Measurements from ENCODE around the gene INO80C. TPM values are rescaled to one million over a fixed set of nuclear protein-coding genes. Genes with fewer than 3 reads are reported as not detected.

The INO80C gene
- total RNA-seq, 5 donors from 2014 or later (not counting 1 experiment from before 2014, with no cell fraction given), result 19.3 to 29.5 (median 23.1) TPM

GRCh38 chr18:35526495-35527059 lies 28.8 kb upstream of the INO80C start:
- Mint-ChIP-seq H3K4me3 (no peak overlapping the region), H3K27me3 (peaks cover 30 to 49% of the 10 kb centered on the region in 2 donors), H3K36me3 (no peaks in the 10 kb centered on the region), H3K9me3 (peaks cover 6 to 15% (median 9%) of the 10 kb centered on the region in 3 donors), H3K4me1 (peaks cover 8 to 12% (median 9%) of the 10 kb centered on the region in 3 donors), H3K27ac (no peak overlapping the region)
- Histone ChIP-seq H3K4me3 (ENCODE audit: control insufficient read depth in 1 of 2, extremely low read depth in 1 of 2, low read length in 1 of 2) (no peak overlapping the region), H3K9me3 (no peaks in the 10 kb centered on the region), H3K27ac (ENCODE audit: low read length) (no peak overlapping the region), H3K36me3 (ENCODE audit: control insufficient read depth in 2 of 2, extremely low read depth in 1 of 2, insufficient read depth in 1 of 2, low read length in 1 of 2) (no peaks in the 10 kb centered on the region), H3K4me1 (ENCODE audit: control insufficient read depth in 1 of 2, extremely low read depth in 1 of 2, insufficient read depth in 2 of 2, low read length in 2 of 2) (peaks cover 0 to 10% of the 10 kb centered on the region in 2 experiments), H3K27me3 (replicated peaks in 1 of 2; ENCODE audit: control insufficient read depth in 2 of 2, extremely low read depth in 1 of 2, insufficient read depth in 2 of 2, low read length in 1 of 2) (peaks cover 0 to 5% of the 10 kb centered on the region in 2 experiments)
- ChIA-PET POLR2A (no interaction called here), CTCF (interaction anchor here in 1 of 2 donors (0.6 kb wide), 1 partner anchor 86 kb away, joined by 5 read pairs; no protein-coding TSS in a partner anchor)
- no peak for ATAC-seq (replicated peaks in 1 of 4)
- WGBS (ENCODE audit: insufficient coverage), result no CpG with 5 or more reads among the region's 5 CpGs
- no peak for DNase-seq

GRCh38 chr18:35525795-35526494 lies 28.2 kb upstream of the INO80C start:
- CTCF ChIA-PET, result interaction anchor here in 1 of 2 donors (0.6 kb wide), 1 partner anchor 1229 kb away, joined by 3 read pairs; no protein-coding TSS in a partner anchor
- no peaks in the 10 kb centered on the region for H3K36me3 Mint-ChIP-seq
- DNase-seq, result peak in 1 of 35 experiments; percentile 26
- Histone ChIP-seq H3K36me3 (ENCODE audit: control insufficient read depth in 2 of 2, extremely low read depth in 1 of 2, insufficient read depth in 1 of 2, low read length in 1 of 2) (no peaks in the 10 kb centered on the region), H3K27ac (ENCODE audit: low read length) (no peak overlapping the region), H3K27me3 (replicated peaks in 1 of 2; ENCODE audit: control insufficient read depth in 2 of 2, extremely low read depth in 1 of 2, insufficient read depth in 2 of 2, low read length in 1 of 2) (peaks cover 0 to 5% of the 10 kb centered on the region in 2 experiments), H3K9me3 (no peaks in the 10 kb centered on the region), H3K4me1 (ENCODE audit: control insufficient read depth in 1 of 2, extremely low read depth in 1 of 2, insufficient read depth in 2 of 2, low read length in 2 of 2) (peaks cover 0 to 10% of the 10 kb centered on the region in 2 experiments), H3K4me3 (ENCODE audit: control insufficient read depth in 1 of 2, extremely low read depth in 1 of 2, low read length in 1 of 2) (no peak overlapping the region)
- H3K4me1 Mint-ChIP-seq, result peaks cover 8 to 12% (median 9%) of the 10 kb centered on the region in 3 donors
- no peak overlapping the region for H3K27ac Mint-ChIP-seq
- peaks cover 29 to 48% of the 10 kb centered on the region in 2 donors for H3K27me3 Mint-ChIP-seq
- peaks cover 5 to 11% (median 5%) of the 10 kb centered on the region in 3 donors for H3K9me3 Mint-ChIP-seq
- H3K4me3 Mint-ChIP-seq, result no peak overlapping the region
- POLR2A ChIA-PET, result no interaction called here
- no peak for ATAC-seq (replicated peaks in 1 of 4)
- 3% methylated on average over 4 of the region's 9 CpGs for WGBS (ENCODE audit: insufficient coverage)

GRCh38 chr18:35524226-35524625 lies 26.5 kb upstream of the INO80C start:
- peaks cover 0 to 10% of the 10 kb centered on the region in 2 experiments for H3K4me1 ChIP-seq (ENCODE audit: control insufficient read depth in 1 of 2, extremely low read depth in 1 of 2, insufficient read depth in 2 of 2, low read length in 2 of 2)
- peaks cover 0 to 5% of the 10 kb centered on the region in 2 experiments for H3K27me3 ChIP-seq (replicated peaks in 1 of 2; ENCODE audit: control insufficient read depth in 2 of 2, extremely low read depth in 1 of 2, insufficient read depth in 2 of 2, low read length in 1 of 2)
- no peak for ATAC-seq (replicated peaks in 1 of 4)
- H3K4me3 Mint-ChIP-seq, result no peak overlapping the region
- ChIA-PET POLR2A (no interaction called here), CTCF (no interaction called here)
- no peak for DNase-seq
- no peaks in the 10 kb centered on the region for H3K36me3 Mint-ChIP-seq
- H3K36me3 ChIP-seq (ENCODE audit: control insufficient read depth in 2 of 2, extremely low read depth in 1 of 2, insufficient read depth in 1 of 2, low read length in 1 of 2), result no peaks in the 10 kb centered on the region
- no peak overlapping the region for H3K4me3 ChIP-seq (ENCODE audit: control insufficient read depth in 1 of 2, extremely low read depth in 1 of 2, low read length in 1 of 2)
- 97% methylated on average over 3 of the region's 5 CpGs for WGBS (ENCODE audit: insufficient coverage)
- H3K27ac ChIP-seq (ENCODE audit: low read length), result no peak overlapping the region
- peaks cover 24 to 39% of the 10 kb centered on the region in 2 donors for H3K27me3 Mint-ChIP-seq
- no peaks in the 10 kb centered on the region for H3K9me3 Mint-ChIP-seq
- no peak overlapping the region for H3K27ac Mint-ChIP-seq
- H3K4me1 Mint-ChIP-seq, result peaks cover 8 to 12% (median 9%) of the 10 kb centered on the region in 3 donors
- H3K9me3 ChIP-seq, result no peaks in the 10 kb centered on the region

- Mint-ChIP-seq H3K27ac (no peak overlapping the region), H3K27me3 (peaks cover 12 to 25% of the 10 kb centered on the region in 2 donors), H3K9me3 (no peaks in the 10 kb centered on the region), H3K4me1 (peaks cover 8 to 12% (median 9%) of the 10 kb centered on the region in 3 donors), H3K4me3 (no peak overlapping the region), H3K36me3 (no peaks in the 10 kb centered on the region)
- Histone ChIP-seq H3K9me3 (no peaks in the 10 kb centered on the region), H3K27me3 (replicated peaks in 1 of 2; ENCODE audit: control insufficient read depth in 2 of 2, extremely low read depth in 1 of 2, insufficient read depth in 2 of 2, low read length in 1 of 2) (peaks cover 0 to 5% of the 10 kb centered on the region in 2 experiments), H3K27ac (ENCODE audit: low read length) (no peak overlapping the region), H3K4me1 (ENCODE audit: control insufficient read depth in 1 of 2, extremely low read depth in 1 of 2, insufficient read depth in 2 of 2, low read length in 2 of 2) (peaks cover 0 to 10% of the 10 kb centered on the region in 2 experiments), H3K36me3 (ENCODE audit: control insufficient read depth in 2 of 2, extremely low read depth in 1 of 2, insufficient read depth in 1 of 2, low read length in 1 of 2) (no peaks in the 10 kb centered on the region), H3K4me3 (ENCODE audit: control insufficient read depth in 1 of 2, extremely low read depth in 1 of 2, low read length in 1 of 2) (no peak overlapping the region)
- ChIA-PET CTCF (interaction anchor here in 1 of 2 donors (0.7 kb wide), 1 partner anchor 15 kb away, joined by 3 read pairs; no protein-coding TSS in a partner anchor), POLR2A (interaction anchor here (0.5 to 0.7 kb wide), 2 partner anchors 14 to 115 kb away, joined by 3 to 10 read pairs; no protein-coding TSS in a partner anchor)
- DNase-seq (no peak), ATAC-seq (replicated peaks in 1 of 4) (no peak)
- 100% methylated on average over 2 of the region's 2 CpGs for WGBS (ENCODE audit: insufficient coverage)
Observed at GRCh38 chr18:35522130-35522959, 24.6 kb upstream of the INO80C start.

- no peaks in the 10 kb centered on the region for H3K9me3 Mint-ChIP-seq
- Histone ChIP-seq H3K4me1 (ENCODE audit: control insufficient read depth in 1 of 2, extremely low read depth in 1 of 2, insufficient read depth in 2 of 2, low read length in 2 of 2) (peaks cover 0 to 6% of the 10 kb centered on the region in 2 experiments), H3K27me3 (replicated peaks in 1 of 2; ENCODE audit: control insufficient read depth in 2 of 2, extremely low read depth in 1 of 2, insufficient read depth in 2 of 2, low read length in 1 of 2) (peaks cover 0 to 4% of the 10 kb centered on the region in 2 experiments), H3K9me3 (no peaks in the 10 kb centered on the region), H3K36me3 (ENCODE audit: control insufficient read depth in 2 of 2, extremely low read depth in 1 of 2, insufficient read depth in 1 of 2, low read length in 1 of 2) (no peaks in the 10 kb centered on the region), H3K4me3 (ENCODE audit: control insufficient read depth in 1 of 2, extremely low read depth in 1 of 2, low read length in 1 of 2) (no peak overlapping the region), H3K27ac (ENCODE audit: low read length) (no peak overlapping the region)
- POLR2A ChIA-PET, result no interaction called here
- no peak overlapping the region for H3K4me3 Mint-ChIP-seq
- H3K27me3 Mint-ChIP-seq, result peaks cover 7 to 16% of the 10 kb centered on the region in 2 donors
- no peak overlapping the region for H3K27ac Mint-ChIP-seq
- DNase-seq (no peak), ATAC-seq (replicated peaks in 1 of 4) (no peak)
- CTCF ChIA-PET, result interaction anchor here in 1 of 2 donors (0.7 kb wide), 1 partner anchor 85 kb away, joined by 7 read pairs; no protein-coding TSS in a partner anchor
- WGBS (ENCODE audit: insufficient coverage), result 92% methylated on average over 2 of the region's 5 CpGs
- H3K36me3 Mint-ChIP-seq, result no peaks in the 10 kb centered on the region
- H3K4me1 Mint-ChIP-seq, result peaks cover 5 to 8% (median 5%) of the 10 kb centered on the region in 3 donors
Observed at GRCh38 chr18:35521133-35521532, 23.4 kb upstream of the INO80C start.

Data from T-cell (primary cell).